Activated T-cell treated with anti-CD3 and anti-CD28 coated beads for 1 hour (primary cell): ENCODE measurements around the gene PLG.
"Not testable (repeated sequence)": the region's sequence is repeated elsewhere in the genome, so short reads cannot be mapped to it uniquely, and the experiment has no call there.

ENCODE experiments used
- DNase-seq: peaks from one replicate; pipeline ENCODE4 v3.0.0-alpha.2; 2020; ENCODE audit warnings: low read depth

PLG gene

GRCh38 chr6:160704688-160705087 lies 2.6 kb downstream of the PLG start:
- not testable (repeated sequence) for DNase-seq

GRCh38 chr6:160708993-160709392 lies 6.9 kb downstream of the PLG start:
- DNase-seq, result not testable (repeated sequence)

DNA sequence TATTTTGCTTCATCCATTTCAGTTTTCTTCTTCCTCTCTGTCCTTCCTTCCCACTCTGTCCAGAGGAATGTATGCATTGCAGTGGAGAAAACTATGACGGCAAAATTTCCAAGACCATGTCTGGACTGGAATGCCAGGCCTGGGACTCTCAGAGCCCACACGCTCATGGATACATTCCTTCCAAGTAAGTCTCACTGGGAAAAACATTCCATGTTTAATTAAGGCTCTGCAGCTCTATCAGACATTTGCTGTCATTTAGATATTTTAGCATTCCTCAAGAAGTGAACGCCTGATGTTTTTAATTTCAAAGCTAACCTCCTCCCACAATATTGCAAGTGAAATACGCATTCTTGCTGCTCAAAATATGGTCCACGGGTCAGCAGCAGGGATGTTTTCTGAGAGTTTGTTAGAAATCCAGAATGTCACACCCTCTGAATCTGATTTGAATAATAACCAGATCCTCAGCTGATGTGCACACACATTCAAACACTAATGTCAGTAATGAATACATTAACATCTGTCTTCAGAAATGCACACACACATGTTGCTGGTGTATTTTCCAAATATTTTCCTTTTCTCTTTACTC lies 12.8 kb downstream of the PLG start:
- DNase-seq, result no peak

- DNase-seq, result no peak
Observed at GRCh38 chr6:160730911-160731310, 28.9 kb downstream of the PLG start.

DNA sequence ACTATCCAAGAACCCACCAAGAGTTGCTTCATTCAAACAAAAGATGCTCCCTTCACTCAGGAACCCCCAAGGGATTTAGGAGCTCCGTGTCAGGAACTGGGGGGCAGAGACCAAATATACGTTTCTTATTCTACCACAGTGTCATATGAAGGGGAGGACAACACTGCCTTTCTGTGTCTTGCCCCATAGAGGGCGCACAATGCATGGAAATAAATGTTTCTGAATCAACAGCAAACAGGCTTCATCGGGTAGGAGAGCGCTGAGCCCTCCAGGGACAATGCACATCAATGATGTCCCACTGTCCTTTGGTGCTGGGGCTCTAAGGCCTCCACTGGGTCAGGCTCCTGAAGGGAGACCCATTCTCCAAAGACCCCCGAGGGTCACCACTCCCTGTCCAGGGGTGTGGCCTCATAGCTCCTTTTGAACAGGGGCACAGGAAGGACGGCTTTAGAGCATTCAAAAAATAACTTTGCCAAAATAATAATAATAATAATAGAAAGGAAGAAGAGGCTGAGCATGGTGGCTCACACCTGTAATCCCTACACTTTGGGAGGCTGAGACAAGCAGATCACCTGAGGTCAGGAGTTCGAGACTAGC lies 31.1 kb downstream of the PLG start:
- DNase-seq, result no peak

DNA sequence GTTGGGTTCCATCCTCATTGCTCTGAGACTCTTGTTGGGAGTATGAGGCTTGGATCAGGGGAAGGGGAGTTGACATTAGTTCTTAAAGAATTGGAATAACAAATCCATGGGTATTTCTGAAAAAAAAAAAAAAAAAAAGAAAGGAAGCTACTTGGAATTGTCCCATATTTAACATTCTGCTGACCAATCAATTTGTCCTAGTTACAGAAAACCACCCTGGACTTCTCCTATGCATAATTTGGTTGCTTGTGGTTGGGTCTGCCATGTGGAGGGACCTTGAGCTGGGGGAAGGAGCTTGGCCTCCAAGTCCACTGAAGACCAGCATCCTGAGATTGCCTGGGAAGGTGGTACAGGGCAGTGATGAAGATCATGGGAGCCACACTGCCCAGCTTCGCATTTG lies 32.6 kb downstream of the PLG start:
- no peak for DNase-seq

- no peak for DNase-seq
Observed at GRCh38 chr6:160735523-160735922, 33.5 kb downstream of the PLG start.

DNA sequence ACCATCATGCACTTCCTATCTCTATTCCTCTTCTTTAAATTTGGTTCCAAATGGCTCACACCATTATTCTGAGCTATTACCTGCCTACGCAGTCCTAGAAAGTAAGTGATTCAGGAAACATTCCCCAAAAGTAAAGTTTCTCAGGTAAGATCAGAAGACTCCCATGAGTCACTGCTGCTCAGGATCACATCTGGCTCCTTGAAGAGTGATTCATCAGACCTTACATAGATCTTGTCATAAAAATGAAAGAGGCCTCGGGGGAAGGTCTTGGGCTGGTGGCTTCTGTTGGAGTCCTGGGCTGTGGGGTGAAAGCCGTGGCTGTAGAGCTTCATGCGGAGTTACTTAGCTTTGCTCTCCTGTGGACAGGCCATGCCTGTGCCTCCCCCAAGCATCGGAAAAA lies 35.9 kb downstream of the PLG start:
- no peak for DNase-seq

DNA sequence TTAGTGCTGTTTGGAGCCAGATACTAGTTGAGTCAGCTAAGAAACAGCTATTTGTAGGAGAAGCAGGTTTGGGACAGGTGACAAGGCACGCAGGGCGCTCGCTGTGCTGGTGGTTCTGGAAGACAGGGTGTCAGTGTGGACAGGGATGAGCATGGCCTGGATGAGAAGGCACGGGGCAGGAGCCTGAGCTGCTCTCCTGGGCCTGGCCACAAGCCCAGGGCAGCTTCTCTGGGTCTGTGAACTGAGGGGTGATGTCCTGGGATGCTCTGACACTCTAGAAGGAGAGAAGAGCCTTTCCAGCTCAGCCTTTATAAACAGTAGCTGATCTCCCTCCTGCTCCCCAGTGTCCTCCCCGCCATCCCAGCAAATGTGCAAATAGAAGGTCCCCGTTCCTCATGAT lies 37.9 kb downstream of the PLG start:
- no peak for DNase-seq

GRCh38 chr6:160741012-160741411 lies 39.0 kb downstream of the PLG start:
- DNase-seq, result not testable (repeated sequence)

- DNase-seq, result no peak
Observed at GRCh38 chr6:160742090-160742489, 40.0 kb downstream of the PLG start.

- no peak for DNase-seq
Observed at GRCh38 chr6:160750276-160750689, 48.2 kb downstream of the PLG start.

DNA sequence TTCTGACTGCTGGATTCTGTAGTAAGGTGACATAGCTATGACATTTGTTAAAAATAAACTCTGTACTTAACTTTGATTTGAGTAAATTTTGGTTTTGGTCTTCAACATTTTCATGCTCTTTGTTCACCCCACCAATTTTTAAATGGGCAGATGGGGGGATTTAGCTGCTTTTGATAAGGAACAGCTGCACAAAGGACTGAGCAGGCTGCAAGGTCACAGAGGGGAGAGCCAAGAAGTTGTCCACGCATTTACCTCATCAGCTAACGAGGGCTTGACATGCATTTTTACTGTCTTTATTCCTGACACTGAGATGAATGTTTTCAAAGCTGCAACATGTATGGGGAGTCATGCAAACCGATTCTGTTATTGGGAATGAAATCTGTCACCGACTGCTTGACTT lies 51.2 kb downstream of the PLG start:
- not testable (repeated sequence) for DNase-seq

DNA sequence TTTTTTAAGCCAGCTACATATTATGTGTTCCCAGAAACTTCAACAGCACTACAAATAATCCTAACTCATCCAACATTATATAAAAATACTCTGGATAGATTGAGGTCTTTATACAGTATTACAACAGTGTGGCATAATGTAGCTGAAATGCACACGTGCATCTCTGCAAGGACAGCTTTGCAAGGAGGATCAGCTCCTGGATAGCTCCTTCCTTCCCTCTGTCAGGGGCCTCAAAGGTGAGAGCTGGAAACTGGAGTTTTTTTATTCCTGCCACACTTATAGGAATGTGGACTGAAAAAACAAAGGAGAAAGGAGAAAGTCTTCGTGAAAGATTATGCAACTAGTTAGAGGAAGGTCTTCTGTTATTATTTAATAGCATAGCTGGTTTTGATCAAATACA lies 53.1 kb downstream of the PLG start:
- no peak for DNase-seq

DNA sequence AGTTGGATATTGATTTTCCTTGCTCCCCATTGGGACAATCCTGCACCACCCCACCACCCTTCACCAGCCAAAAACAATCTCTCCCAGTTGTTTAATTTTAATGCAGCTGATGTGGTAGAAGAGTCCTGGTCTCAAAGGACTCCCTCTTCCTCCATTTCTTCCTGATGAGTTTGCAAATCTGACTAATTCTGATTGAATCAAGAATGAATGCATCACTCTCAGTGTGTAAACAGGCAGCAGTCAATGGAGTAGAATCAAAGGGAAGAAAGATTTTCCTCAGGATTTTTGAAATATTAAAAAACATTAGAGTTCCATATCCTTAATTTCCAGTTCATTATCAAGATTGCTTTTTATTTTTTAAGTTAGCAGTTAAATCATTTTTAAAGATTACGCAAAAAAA lies 54.0 kb downstream of the PLG start:
- DNase-seq, result no peak

GRCh38 chr6:160756871-160757270 lies 54.8 kb downstream of the PLG start:
- DNase-seq, result no peak

DNA sequence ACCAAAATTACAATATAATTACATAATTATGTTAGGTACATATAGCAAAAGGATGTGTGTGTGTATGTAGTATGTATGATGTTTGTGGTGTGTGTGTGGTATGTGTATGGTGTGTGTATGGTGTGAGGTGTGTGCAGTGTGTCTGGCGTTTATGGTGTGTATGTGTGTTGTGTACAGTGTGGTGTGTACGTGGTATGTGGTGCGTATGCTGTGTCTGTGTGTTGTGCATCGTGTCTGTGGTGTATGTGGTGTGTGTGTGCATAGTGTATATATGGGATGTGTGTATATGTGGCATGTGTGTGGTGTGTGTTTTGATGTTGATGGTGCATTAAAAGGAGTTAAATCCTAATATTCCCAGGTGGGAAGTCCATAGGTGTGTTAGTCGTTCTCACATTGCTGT lies 62.8 kb downstream of the PLG start:
- no peak for DNase-seq

- no peak for DNase-seq
Observed at GRCh38 chr6:160765412-160765811, 63.4 kb downstream of the PLG start.

DNA sequence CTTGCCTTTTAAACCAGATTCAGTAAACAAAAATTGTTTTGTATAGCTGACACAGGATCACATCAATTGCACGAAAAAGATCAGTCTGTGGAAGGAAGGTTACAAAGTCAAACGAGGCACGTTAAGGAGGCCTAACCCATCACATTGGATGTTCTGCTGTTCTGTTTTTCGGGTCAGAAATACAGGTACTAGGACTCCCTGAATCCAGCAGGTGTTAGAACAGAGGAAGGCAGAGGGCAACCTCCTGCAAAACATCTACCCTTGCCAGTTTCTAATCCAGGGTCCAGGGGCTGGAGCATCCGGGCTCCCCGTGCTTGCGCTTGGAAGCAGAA lies 64.6 kb downstream of the PLG start:
- DNase-seq, result no peak

- peak; percentile 22 for DNase-seq
Observed at GRCh38 chr6:160766989-160767646, 65.1 kb downstream of the PLG start.

GRCh38 chr6:160767647-160768019 lies 65.6 kb downstream of the PLG start:
- no peak for DNase-seq

- no peak for DNase-seq
Observed at GRCh38 chr6:160768101-160768500, 66.1 kb downstream of the PLG start.

- DNase-seq, result no peak
Observed at GRCh38 chr6:160774399-160774798, 72.4 kb downstream of the PLG start.
